ENCODE results near the gene EMD.
A peak's percentile ranks its signal among the peaks of the same experiment; 100 is the strongest.
"Not testable (repeated sequence)": the region's sequence is repeated elsewhere in the genome, so short reads cannot be mapped to it uniquely, and the experiment has no call there.

The EMD gene

DNA sequence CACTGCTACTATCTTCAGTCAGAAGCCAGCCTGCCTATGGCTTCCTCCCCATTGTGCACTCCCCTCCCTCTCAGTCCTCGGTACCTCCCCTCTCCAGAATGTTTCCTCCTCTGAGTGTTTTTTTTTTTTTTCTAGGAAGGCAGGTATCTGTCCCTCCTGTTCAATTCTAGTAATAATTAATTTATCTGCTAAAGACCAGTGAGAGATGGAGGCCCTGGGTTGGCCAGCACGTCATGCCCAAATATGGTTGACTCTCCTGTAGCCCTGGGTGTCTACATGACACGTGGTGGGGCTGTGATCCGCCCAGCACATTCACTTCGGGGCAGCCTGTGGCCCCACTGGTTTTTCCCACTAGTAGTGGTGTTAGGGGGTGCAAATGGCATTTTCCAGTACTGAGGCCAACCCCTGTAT, 6.5 kb upstream of the EMD start:
- no peak for DNase-seq

DNA sequence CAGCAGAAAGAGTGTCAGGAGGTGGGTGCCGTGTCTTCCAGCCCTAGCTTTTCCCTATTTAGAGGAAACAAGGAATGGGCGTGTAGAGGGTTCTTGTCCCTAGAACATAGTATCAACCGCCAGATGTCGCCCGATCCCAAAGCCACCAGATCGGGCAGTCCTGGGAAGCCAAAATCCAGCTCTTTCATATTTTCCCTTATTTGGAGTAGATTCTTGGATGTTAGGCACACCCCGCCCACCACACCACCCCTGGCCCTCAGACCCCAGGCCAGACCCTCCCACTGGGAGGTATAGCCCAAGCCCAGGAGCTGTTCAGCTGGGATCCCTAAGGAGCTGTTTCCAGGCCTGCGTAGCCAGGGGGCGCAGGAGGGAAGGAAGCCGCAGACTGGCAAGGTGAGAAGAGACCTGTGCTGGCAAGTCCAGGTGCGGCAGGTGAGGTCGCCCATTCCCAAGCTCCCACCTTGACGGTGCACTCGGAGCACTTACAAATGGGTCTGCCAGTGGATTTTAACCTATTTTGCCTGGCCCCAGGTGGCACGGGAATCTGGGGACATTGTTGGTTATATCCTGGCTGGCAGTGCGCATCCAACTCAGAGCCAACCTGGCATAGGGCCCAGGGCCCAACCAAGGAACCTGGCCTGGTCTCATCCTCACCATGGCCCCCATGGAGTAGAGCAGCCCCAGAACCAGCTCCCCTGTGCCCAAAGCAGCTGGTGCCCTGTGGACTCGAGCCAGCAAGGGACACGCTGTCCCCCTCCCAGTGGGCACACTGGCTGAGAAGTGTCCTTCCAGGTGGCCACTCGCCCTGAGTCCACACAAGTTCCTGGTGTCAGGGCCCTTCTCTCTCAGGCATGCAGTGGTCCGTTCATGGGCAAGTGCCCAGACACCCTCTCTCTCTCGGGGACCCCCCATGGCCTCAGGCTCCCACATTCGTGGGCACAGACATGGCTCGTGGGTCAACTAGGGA, 5.5 kb upstream of the EMD start:
- DNase-seq = peak; percentile 93

DNA sequence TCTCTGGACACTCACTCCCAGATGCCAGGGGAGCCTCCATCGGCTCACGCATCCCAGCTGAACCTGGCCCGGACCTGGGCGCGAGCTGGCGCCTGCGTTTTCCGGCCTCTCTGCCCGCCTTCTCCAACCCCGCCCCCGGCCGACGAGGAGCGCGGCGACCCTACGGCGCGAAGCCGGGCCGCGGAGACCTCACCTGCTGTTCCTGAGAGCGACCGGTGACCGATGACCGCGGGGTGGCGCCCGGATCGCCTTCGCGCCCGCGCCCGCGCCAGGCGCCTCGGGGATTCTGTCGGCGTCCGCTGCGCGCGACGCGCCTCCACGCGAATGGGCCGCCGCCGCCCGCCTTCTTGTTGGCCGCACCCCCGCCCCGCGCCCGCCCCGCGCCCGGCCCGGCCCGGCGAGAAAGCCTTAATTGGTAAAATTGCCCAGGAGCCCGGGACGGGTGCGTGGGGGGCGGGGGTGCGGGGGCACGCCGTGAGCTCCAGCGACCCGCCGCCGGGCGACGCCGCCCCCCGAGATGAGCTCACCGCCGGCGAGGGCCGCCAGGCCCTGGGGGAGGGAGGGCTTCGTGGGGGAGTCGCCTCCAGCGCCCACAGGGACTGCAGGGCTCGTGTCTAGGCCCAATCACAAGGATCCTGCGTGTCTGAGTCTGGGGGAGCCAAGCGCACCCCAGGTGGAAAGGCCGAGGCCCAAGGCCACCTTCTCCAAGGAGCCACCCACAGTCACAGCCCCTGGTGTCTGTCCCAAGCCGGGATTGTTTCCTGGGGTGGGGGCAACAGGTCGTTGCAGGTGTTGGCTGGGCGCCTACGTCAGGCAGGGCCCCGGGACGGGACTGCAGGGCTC, 4.6 kb upstream of the EMD start, which contains the start of gene FLNA:
FLNA (minus strand) TSS at position 322 of the 843 bp plus-strand sequence. CDS start 3,389 bp downstream, outside the sequence.
- no peak for DNase-seq

DNA sequence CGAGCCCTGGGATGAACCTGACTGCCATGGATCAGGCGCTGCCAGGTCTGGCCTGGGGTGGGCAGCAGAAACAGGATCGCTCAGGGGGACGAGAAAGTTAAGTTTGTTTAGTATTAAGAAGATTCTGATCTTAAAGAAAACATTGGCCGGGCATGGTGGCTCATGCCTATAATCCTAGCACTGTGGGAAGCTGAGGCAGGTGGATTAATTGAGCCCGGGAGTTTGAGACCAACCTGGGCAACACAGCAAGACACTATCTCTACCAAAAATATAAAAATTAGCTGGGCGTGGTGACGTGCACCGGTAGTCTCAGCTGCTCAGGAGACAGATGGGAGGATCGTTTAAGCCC, 4.0 kb upstream of the EMD start:
- no peak for DNase-seq

DNA sequence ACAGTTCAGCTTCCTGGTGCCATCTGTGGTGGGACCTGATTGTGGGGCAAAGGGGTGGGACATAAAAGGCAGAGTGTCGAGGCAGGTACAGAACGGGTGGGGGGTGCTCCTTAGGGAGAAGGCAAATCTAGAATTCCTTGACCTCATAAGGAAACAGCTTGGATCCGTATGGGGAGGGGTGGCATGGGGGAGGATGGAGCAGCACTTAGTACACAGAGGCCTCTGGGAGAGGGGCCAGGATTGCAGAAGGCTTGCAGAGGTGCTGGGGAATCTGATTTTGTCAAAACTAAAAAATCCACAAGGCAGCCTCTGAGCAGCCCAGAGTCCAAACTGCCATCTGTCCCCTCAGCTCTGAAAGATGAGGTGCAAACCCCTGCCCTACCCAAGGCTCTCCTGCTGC, 2.3 kb upstream of the EMD start:
- no peak for DNase-seq

DNA sequence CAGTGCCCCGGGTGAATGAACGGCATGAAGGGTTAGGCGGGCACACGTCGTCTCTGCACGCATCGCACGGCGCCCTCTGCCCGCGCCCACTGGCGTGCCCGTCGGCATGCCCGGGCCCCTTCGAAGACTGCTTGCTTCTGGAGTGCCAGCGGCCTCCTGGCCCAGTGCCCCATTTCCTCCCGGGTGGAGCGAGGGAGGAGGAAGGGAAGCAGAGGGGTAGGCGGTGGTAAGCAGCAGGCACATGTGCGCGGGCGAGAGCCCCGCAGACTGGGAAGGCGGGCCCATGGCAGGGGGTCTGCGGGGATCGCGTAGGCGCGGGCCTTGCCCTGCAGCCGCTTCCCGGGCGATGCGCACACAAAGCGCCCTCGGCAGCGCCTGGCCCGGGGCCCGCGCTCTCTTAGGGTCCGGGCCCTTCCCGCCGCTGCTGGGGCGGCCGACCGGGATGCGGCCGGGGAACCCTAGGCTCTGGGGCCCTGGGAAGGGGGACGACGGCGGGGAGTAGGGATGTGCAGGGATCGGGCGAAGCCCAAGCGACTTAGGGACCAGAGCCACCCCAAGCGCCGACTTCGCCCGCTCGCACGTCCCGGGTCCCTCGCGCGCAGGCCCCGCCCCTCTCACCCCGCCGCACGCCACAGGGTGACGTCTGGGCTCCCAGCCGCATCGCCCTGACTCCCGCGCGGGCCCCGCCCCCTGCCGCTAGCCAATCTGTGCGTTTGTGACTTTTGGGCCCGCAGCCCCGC, 866 bp upstream of the EMD start:
- DNase-seq = peak; percentile 78

DNA sequence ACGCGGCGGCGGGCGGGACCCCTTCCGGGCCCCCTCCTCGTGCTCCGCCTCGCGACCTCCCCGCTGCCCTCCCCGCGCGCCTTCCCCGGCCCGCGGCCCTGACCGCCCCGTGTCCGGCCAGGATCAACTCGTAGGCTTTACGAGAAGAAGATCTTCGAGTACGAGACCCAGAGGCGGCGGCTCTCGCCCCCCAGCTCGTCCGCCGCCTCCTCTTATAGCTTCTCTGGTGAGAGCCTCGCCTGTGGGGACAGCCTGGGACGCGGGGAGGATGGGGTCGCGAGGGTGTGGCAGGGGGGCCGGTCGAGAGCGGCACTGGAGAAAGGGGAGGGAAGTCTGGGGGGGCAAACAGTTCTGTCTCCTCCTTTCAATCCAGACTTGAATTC, 465 bp downstream of the EMD start:
- DNase-seq = no peak

DNA sequence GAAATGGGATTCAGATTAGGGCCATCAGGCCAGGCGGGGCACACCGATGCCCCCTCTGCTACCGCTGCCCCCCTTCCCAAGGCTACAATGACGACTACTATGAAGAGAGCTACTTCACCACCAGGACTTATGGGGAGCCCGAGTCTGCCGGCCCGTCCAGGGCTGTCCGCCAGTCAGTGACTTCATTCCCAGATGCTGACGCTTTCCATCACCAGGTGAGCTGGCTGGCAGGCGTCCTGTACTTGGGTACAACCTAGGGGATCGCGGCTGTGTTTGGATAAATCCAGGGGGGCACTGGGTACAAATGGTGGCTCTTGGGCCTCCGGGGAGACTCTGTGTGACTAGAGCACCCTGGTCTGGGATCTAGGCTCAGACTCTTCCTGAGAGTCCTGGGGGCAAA, 1.1 kb downstream of the EMD start:
- DNase-seq = no peak

DNA sequence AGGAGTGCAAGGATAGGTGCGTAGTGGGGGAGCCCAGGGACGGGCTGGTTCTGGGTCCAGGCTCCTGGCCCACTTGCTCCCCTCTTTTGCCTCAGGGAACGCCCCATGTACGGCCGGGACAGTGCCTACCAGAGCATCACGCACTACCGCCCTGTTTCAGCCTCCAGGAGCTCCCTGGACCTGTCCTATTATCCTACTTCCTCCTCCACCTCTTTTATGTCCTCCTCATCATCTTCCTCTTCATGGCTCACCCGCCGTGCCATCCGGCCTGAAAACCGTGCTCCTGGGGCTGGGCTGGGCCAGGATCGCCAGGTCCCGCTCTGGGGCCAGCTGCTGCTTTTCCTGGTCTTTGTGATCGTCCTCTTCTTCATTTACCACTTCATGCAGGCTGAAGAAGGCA, 1.7 kb downstream of the EMD start:
- DNase-seq = no peak

DNA sequence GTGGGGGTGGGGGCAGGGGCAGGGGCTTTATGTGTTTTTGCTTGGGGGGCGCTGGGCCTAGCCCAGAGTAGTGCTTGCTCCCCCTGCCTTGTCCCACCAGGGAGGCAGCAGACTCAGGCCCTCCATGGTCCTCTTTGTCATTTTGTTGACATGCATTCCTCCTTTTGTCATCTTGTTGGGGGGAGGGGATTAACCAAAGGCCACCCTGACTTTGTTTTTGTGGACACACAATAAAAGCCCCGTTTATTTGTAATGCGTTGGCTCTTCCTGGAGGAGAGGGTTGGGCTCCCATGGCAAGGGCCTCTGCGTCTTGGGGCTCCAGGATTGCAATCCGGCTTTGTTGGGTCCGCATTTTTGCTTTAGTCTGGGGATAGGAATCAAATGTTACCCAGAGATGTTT, 2.2 kb downstream of the EMD start:
- no peak for DNase-seq

DNA sequence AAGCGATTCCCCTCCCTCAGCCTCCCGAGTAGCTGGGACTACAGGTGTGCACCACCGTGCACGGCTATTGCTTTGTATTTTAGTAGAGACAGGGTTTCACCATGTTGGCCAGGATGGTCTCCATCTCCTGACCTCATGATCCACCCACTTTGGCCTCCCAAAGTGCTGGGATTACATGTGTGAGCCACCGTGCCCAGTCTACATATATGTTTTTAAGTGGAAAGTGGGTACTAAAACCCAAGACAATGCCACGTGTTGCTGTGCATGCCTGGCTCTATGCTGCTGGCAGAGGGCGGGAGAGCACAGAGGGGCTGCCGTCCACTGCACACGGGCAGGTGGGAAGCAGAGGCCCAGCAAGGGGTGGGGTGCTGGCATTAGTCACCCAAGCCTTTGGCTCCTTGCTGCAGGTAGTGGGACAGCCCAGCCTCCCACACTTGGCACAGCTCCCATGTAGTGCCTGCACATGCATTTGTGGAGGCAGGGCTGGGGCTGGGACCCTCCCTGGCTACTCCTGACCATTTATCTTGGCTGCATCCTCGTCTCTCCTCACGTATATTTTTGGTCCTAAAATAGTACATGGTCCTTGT, 3.5 kb downstream of the EMD start:
- DNase-seq = no peak

DNA sequence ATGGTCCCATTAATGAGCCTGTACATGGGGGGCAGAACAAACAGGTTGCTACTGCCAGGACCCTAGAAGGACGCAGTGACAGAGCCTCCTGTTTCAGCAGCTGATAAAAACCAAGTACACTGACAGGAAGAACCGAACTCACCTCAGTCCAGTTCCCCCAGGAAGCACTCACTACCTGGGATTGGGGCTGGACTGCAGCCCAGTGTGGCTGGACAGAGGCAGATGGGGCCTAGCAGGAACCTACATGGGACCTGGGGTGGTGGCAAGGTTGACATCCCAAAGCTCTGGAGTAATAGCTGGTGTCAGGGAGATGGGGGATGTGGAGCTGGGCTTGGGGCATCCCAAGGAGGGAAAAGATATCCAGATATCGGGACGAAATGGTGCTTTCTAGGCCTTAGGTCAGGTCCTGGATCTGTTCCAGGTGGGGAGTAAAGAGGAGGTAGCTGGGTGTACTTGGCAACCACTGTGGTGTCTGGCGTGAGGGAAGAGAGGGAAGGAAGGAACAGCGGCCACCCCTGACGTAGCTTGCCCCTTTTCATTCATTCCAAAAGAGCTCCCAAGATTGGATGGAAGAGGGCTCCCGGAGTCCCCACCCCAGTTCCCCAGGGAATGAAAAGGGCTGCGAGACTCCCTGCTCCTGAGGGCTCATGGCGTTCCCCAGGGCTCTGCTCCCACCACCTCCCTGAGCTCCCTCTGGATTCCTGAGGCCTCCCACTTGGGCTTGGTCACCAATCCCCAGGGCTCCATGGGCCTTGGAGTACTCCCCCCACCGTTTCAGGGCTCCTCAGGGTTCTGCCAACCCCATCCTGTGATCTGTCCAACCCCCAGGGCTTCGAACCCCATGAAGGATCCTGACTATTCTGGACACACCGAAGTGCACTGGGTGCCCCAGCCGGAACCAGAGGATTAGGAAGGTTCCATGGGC, 4.5 kb downstream of the EMD start:
- DNase-seq = no peak

DNA sequence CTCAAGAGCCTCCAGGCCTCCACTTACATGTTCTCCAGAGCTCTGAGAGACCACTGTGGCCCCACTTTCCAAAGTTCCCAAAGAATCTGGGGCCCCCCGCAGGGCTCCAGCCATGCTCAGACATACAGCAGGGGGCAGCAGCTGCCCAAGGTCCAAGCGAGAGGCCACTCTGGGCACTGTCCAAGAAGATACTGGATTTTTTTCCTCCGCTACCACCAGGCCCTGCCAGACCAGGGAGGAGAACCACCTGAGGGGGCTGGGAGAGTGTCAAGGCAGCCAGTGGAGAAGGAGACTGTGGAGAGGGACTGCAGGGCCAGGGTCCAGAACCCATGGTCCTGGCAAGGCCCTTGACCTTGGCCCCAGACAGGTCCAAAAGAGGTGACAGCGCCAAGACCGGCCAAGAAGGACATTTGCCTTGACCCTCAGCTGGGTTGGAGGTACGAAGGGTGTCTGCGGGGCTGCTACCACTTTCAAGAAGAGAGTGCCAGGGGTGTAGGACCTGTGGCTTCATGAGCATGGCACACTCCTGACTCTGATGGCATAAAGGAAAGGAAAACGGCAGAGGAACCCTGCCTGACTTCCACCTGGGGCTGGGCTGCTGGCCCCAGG, 5.3 kb downstream of the EMD start:
- DNase-seq = no peak

DNA sequence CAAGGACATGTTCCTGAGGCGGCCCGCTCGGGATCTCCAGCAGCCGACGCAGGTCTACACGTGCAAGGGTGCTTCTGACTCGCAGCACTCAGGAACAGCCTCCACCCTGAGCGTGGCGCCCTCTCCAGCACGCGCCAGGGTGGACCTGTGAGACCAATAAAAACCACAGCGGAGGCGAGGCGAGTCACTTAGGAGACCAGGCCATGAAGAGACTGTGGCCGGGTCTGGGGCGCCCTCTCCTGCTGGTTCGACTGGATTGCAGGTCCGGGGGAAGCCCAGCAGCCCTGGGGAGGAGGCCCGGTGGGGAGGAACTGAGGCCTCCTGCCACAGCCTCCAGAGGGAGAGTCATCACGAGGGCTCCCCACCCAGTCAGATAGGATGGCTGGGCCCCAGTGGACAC, 9.0 kb downstream of the EMD start:
- DNase-seq = not testable (repeated sequence)

DNA sequence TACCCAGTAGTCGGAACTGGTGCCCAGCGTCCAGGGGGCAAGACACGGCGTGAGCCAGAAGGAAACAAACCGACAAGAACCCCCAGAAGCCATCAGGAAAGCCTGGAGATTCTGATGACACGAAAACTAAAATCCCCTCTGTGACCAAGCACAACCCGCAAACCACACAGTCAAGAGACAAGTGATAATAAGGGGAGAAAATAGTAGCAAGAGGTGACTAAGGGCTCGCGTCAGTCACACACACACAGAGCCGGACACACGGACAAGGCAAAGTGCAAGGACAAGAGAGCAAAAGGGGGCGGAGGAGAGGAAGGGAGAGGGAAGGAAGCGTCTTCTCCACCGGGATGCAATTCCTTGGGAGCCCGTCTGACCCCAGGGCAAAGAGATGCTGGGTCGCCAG, 9.6 kb downstream of the EMD start:
- DNase-seq = not testable (repeated sequence)

DNA sequence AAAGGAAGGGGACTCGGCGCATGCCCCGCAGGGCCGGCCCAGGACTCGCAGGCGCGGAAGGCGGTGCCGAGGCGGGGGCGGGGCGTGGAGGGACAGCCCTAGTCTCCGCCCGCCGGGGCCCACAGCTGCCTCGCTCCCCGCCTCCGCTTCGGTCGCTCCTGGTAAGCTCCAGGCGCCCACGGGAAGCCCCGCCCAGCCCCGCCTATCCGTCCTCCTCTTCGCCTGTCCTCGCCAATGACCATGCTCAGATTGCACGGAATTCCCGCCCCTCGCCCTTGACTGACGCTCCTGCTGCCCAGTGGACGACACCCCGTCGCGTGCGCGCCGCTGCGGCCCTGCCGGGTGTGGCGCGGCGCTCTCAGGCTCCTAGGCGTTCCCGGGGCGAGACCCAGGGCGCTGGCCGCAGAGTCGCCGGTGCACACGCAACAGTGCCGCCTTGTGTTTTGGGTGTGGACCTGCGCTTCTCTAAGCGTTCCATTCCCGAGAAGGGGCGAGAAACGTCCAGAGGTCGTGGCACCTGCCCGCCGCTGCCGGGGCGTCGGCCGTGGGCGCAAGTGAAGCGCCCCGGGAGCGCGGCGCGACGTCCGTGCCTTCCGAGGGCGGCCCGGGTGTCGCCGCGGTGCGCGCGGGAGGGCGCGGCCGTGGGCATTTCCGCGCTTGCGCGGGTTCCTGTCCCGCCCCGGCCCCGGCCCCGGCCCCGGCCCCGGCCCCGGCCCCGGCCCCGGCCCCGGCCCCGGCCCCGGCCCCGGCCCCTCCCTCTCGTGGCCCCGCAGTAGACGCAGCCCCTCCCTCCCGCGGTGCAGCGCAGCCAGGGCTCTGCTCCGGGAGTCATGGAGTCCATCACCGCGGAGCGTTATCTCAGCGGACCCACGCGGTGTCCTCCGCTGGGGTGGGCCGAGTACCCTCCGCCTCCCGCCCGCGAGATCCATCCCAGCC, 11.0 kb downstream of the EMD start:
- not testable (repeated sequence) for DNase-seq

DNA sequence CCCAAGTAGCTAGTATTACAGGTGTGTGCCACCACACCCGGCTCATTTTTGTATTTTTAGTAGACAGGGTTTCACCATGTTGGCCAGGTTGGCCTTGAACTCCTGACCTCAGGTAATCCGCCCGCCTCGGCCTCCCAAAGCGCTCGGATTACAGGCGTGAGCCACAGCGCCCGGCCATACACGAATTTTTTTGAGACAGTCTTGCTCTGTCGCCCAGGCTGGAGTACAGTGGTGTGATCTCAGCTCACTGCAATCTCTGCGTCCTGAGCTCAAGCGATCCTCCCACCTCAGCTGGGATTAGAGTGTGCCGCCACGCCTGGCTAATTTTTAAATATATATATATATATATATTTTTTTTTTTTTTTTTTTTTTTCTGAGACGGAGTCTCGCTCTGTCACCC, 17.3 kb downstream of the EMD start:
- not testable (repeated sequence) for DNase-seq

DNA sequence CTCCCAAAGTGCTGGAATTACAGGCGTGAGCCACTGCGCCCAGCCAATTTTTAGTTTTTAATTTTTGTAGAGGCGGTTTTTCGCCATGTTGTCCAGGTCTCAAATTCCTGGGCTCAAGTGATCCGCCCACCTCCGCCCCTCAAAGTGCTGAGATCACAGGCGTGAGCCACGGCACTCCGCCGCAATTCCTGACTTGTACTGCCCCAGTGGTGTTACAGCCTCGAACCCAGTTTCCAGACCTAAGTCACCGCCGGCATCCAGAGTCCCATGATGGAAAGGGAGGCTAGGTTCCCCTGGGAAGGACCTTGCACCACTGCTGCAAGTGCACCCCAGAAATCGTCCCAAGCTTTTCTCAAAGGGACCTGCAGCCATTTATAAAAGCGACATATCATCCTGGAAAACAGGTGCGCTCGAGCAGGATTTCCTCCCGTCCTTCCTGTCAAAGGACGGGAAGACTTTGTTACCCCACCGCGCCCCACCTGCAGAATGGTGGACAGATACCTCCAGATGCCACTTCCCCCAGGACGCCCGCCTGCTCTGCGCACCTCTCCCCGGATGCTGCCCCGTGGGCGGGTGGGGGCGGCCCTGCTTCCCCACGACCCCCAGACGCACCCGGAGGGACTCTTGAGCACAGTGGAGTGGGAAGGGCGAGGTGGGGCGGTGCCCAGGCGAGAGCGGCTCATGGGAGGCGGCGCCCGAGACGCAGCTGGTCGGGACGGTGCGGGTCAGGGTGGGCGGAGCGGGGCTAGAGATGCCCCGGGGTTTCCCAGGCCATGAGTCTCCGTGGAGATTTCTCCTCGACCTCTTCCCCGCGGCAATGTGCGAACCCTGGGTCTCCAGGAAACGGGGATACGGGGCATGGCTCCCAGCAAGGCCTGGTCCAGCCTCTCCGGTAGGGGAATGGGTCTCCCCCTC, 18.1 kb downstream of the EMD start:
- DNase-seq = no peak

All from 8988T (cell line).